C1 segment of cervical spinal cord (tissue), 14 donors: ENCODE results near the gene TBC1D16.
"Not testable (repeated sequence)": the region's sequence is repeated elsewhere in the genome, so short reads cannot be mapped to it uniquely, and the experiment has no call there.

Experiments
- DNase-seq, 14 donors: peaks; one replicate each; lab custom pipeline; 2025; lab: John Stamatoyannopoulos, UW

Gene TBC1D16

DNA sequence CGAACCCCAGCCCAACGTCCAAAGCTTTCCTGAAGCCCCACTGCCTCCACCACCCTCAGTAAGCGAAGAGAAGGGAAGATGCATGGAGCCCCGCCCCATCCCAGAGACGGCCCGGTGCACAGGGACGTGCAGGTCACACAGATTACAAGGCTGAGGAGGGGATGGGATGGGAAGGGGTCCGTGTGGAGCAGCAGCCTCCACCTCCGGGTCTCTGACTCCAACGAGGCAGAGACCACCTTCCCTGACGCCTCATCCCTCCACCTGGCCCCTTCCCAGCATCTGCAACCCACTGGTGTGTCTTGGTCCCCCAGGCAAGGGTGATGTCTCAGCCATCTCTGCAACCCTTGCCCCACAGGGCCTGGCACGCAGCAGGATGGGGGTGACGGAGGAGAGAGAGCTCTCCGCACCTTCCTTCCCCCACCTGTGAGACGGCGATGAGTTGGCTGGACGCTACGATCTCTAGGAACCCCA is 58.5 kb downstream of the TBC1D16 start:
- no peak for DNase-seq

DNA sequence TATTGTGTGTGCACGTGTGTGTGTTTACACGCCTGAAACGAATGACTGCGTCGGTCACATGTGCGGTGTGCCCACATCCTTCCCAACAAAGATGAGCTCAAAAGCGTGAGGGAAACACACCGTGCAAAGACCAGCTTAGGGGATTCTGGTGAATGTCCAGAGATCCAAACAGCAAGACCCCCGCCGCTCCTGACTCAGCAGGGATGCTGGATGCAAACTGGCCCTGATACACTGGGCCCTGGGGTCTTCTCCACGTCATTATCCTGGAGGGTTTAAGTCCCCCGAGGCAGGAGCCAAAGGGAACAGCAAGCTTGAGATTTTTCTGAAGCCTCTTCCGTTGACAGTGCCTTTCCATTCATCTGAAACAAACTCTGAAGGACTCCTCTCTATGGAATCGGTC is 59.2 kb downstream of the TBC1D16 start:
- no peak for DNase-seq

DNA sequence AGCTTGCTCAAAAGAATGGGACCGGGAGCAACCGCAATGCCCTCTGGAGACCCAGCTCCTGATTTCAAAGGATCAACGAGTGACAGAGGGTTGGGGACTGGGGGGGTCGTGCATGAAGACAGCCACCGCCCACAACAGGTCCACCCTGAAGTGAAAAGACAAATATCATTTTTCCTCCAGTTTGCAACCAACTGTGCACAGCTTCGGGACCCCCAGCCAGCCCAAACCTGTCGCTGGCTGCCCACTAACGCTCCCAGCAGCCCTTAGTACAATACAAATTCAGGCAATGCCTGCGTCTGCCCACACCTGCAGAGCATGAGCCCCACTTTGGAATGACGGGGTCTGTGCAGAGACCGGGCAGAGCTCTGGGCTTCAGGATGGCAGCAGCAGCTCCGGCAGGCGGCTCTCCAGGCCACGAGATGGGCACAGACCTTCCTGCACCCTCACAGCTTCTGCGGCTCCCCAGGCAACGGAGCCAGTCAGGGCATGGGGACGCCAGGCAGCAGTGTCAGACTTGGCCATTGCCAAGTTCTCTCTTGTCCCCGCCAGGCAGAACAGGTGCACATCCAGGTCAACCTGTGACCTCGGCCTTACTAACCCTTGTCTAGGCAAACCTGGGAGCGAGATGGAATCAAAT is 60.1 kb downstream of the TBC1D16 start:
- no peak for DNase-seq

DNA sequence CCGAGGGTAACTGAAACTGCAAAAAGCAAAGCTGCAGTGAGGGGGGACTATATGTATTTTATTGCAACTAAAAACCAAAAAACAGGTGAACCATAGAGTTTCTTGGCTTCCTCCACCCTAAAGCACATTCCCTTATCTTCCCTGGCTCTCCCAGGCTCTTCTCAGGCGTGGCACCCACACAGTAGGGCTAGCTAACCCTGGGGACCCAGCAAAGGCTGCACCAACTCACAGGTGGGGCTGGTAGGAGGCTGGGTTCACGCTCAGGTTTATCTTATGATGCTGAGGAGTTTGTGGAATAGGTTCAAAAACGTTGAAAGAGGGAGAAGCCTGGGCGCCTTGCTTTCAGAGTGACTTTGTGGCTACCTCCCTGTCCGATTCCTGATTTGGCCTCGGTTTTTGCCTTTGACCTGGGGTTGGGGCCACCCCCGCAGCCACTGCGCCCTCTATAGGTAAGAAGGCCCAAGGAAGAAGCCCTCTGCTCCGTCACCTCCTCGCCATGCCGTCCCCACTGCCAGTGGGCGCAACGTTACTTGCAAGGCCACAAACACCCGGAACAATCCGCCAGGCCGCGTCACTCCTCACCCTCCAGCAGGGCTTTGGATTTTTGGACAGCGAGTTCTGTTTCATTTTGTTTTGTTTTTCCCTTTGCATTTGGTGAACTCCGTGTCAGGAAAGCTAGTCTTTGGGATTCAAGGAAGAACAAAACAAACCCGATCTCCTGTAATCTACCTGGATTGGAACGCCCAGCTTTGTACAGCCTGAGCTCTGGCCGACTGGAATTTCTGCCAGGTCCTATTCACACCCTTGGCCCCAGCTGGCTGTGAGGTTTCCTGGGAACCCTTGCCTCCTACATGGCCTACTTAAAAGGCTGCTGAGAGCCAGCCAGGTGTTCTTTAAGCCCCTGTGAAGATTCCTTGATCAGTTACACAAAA is 60.8 kb downstream of the TBC1D16 start:
- DNase-seq: no peak

DNA sequence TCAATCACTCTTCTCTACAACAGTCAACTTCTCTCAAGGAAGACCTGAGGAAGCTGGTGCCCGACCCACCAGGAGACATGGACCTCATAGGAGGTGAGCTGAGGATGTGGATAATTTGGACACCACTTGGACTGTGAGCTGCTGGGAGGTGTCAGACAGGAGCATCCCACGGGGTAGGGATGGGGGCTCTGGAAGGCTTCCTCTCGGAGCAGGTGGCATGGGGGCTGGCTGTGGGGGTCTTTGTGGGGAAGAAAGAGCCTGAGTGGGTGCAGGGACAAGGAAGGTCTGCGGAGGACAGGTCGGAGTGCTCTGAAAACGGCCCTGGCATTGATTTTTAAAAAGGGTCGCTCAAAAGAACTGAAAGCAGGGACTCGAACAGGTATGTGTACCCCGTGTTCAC is 64.0 kb downstream of the TBC1D16 start:
- no peak for DNase-seq

DNA sequence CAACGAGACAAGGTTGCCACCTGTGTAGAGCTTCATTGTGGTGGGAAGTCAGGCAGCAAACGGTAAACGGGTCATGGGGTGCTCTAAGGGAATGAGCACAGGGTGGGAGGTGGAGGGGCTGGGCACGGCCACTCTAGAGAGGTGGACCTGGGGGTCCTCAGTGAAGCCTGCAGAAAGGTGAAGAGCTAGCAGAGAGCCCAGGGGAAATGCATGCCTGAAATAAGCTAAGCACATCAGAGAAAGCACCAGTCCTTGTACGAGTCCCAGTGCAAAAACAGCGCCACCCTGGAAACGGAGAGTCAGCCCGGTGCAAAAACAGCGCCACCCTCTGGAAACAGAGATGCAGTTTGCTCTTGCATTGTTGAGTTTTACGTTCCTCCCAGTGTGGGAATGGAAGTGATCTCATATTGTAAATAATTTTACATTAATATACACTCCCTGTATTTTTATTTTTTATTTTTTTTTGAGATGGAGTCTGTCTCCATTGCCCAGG is 65.0 kb downstream of the TBC1D16 start:
- peak in 7 of 14 donors; percentile 13 to 53 (median 32) for DNase-seq

DNA sequence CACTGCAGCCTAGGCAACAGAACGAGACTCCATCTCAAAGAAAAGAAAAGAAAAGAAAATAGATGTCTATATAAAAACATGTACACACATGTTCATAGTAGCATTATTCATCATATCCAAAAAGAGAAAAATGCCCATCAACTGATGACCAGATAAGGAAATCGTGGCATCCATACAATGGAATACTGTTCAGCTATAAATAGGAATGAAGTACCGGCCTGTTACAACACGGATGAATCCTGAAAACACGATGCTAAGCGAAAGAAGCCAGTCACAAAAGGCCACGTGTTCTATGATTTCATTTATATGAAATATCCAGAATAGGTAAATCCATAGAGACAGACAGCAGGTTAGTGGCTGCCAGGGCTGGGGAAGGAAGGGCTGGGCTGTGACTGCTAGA is 65.8 kb downstream of the TBC1D16 start:
- DNase-seq: no peak

DNA sequence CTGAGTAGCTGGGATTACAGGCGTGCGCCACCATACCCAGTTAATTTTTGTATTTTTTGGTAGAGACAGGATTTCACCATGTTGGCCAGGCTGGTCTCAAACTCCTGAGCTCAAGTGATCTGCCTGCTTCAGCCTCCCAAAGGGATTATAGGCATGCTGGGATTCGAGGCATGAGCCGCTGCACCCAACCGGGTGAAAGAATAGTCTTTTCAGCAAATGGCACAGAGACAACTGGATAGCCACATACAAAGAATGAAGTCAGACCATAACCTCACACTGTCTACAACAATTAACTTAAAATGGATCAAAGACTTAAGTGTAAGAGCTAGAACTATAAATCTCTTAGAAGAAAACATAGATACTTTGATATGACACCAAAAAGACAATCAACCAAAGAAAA is 67.6 kb downstream of the TBC1D16 start:
- DNase-seq: no peak

DNA sequence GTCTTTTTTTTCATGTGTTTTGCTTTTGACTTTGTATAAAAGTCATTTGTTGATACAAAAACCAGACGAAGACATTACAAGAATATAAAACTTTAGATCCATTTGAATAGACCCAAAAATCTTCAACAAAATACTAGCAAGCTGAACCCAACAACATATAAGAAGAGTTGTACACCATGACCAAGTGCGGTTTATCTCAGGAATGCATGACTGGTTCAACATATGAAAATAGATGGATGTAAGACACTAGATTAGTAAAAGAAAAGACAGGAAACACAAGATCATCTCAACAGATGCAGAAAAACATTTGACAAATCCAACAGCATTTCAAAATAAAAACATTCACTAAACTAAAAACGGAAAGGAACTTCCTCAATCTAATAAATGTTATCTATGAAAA is 69.0 kb downstream of the TBC1D16 start:
- no peak for DNase-seq

DNA sequence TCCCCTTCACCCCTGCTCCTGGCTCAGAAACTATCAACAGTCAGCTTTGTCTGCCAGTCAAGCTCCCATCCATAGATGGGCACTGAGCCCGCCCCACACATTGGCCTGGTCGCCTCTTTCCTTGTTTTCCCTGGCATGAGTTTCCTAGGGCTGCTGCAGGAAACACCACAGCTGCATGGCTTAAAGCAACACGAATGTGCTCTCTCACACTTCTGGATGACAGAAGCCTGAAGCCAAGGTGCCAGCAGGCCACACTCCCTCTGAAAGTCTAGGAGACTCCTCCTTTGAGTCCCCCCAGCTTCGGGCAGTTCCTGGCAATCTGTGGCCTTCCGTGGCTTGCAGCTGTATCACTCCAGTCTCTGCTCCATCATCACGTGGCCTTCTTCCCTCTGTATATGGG is 69.9 kb downstream of the TBC1D16 start:
- peak in 9 of 14 donors; percentile 6 to 78 (median 47) for DNase-seq

DNA sequence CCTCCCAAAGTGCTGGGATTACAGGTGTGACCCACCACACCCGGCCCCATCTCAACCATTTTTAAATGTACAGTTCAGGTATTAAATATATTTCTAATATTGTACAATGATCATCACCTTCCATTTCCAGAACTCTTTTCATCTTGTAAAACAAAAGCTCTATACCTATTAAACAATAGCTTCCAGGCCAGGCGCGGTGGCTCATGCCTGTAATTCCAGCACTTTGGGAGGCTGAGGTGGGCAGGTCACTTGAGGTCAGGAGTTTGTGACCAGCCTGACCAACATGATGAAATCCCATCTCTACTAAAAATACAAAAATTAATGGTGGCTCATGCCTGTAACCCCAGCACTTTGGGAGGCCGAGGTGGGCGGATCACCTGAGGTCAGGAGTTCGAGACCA is 73.2 kb downstream of the TBC1D16 start:
- not testable (repeated sequence) for DNase-seq

DNA sequence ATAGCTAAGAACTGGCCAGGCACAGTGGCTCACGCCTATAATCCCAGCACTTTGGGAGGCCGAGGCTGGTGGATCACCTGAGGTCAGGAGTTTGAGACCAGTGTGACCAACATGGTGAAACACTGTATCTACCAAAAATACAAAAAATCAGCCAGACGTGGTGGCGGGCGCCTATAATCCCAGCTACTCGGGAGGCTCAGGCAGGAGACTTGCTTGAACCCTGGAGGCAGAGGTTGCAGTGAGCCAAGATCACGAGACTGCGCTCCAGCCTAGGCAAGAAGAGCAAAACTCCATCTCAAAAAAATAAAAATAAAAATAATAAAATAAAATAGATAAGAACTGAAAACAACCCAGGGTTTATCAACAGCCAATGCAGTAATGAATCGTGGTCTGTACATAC is 74.1 kb downstream of the TBC1D16 start:
- DNase-seq: not testable (repeated sequence)

DNA sequence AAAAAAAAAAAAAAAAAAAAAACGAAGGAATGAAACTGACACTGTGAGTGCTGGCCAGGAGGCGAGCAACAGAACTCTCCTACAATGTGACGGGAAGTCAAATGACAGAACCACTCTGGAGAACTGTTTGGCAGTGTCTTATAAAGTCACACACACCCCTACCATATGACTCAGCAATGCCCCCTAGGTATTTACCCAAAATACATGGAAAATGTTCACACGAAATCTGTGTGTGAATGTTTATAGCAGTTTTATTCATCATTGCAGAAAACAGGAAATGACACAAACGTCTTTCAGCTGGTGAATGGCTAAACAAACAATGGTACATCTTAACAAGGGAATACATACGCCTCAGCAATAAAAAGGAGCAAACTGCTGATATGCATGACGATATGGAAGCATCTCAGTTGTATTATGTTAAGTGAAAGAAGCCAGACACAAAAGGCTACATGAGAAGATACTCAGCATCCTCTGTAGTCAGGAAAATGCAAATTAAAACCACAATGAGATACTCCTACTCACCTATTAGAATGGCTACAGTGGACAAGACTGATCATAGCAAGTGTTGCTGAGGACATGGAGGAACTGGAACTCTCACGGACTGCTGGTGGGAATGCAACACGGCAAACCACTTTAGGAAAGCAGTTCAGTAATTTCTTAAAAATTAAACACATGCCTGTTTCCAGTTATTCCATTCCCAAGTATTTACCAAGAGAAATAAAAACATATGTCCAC is 74.7 kb downstream of the TBC1D16 start:
- no peak for DNase-seq

DNA sequence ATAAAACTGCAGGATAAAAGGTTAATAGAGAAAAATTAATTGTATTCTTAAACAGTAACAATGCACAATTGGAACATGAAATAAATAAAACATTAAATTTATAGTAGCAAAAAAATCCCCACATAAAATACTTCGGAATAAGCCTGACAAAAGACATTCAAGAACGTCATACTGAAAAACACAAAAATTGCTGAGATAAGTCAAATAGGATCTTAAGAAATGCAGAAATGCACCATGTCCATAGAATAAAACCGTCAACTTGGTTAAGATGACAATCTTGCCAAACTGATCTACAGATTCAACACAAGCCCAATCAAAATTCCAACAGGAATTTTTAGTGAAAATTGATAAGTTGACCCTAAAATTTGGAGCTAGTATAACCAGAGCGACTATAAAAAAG is 76.6 kb downstream of the TBC1D16 start:
- no peak for DNase-seq

DNA sequence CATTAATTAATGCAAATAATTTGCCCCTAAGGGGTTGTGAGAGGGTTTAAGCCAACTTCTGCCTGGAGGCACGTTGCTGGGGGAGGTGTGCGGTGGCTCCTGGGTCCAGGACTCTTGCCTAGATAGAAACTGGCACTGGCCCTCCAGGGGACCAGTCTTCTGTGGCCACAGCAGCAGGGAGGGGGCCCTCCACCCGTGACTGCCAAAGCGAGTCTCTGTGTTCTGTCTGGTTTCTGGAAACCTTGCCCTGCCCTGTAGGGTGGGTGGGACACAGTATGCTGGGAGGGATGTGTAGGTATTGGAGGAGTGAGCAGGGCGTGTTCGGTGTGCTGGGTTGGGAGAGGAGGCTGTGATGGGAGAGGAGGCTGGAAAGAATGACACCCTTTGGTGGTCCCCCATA is 78.8 kb downstream of the TBC1D16 start:
- DNase-seq: no peak

DNA sequence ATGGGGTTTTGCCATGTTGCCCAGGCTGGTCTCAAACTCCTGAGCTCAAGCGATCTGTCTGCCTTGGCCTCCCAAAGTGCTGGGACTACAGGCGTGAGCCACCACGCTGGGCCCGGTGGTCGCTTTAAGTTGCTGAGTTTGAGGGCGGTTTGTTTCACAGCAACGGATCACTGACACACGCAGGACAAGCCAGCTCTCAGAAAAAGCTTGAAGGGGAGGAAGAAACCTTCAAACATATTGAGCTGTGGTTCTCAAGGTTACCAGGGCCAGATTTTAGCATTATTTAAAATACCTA is 79.3 kb downstream of the TBC1D16 start:
- not testable (repeated sequence) for DNase-seq

DNA sequence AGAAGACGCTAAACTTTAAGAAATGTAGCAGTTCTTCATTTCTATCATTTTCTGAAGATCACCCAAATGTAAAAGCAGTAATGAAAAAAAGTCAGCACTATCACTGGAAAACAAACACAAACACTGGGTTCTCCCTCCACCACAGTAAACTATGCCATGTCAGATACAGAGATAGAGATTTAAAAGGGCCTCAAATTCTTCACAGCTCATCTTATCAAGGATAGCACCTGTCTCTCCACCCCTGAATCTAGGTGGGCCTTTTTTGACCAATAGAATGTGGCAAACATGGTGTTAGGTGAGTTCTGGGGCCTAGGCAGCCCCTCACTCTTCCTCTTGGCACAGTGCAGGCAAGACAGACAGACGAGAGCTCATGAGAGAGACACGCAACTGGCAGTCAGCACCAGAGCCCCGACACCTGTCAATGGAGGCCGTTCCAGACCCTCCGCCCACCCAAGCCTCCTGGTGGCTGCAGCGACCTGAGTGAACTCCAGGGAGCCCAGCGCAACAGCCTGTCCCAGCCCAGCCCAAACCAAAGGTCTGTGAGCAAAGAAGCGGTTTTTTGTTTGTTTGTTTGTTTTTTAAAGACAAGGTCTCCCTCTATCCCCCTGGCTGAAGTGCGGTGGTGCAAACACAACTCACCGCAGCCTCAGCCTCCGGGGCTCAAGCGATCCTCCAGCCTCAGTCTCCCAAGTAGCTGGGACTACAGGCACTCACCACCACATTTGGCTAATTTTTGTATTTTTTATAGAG is 79.8 kb downstream of the TBC1D16 start:
- no peak for DNase-seq

DNA sequence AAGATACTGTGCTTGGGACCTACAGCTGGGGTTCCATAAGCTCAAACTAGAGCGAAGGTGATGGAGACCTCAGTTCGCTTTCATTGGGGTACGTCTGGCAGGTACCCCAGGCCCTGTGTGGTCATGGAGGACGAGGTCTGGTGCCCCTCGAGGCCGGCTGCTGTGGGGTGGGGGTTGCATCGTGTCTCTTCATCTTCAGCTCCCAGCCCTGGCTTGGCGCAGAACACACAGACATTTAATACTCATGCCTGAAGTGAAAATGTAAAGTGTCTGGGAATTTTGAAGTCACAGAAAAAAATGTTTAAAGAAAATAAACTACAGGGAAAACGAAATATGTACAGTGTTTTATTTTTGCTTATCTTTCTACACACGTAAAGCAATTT is 80.5 kb downstream of the TBC1D16 start:
- no peak for DNase-seq

DNA sequence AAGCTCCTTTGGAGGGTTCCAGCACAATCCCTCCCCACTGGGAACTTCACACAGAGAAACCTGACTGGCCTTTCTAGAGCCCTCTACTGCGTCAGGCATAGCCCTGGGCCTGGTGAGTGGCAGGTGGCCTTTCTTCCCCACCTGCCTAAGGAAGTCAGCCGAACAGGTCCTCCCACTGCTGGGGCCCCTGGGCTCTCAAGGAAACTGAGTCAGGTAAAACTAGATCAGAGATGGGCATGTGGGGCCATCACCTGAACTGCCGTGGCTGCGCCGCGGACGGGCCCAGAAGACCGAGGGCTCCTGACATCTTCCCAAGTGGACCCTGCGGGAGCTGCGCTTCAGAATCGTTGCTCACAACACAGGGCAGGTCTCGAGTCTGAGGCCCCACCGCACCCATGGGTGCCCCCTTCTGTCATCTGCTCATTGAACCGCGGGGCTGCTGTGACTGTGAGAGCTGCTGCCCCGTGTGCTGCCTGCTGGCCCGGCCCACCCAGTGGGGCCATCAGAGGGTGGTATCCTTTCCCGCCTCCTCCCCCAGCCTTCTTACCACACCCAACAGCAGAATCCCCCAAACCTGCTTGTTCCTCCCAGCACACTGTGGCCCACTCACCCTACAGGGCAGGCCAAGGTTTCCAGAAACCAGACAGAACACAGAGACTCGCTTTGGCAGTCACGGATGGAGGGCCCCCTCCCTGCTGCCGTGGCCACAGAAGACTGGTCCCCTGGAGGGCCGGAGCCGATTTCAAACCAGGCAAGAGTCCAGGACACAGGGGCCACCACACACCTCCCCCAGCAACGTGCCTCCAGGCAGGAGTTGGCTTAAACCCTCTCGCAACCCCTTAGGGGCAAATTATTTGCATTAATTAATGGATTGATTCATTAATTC is 81.1 kb downstream of the TBC1D16 start:
- no peak for DNase-seq

DNA sequence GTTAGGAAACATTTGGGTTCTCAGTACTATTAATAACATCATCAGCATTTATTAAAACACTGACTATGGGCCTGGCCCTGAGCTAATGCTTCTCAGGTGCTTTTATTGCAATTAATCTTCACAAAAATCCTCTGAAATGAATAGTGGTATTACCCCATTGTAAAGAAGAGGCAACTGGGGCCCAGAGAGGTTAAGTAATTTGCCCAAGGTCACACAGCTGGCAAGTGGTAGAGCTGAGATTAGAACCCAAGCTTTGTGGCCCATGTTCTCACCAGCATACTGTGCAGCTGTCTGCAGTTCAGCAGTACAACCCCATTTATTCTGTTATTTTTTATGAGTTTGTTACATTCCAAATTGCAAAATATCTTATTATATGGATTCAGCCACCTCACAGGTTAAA is 82.3 kb downstream of the TBC1D16 start:
- DNase-seq: no peak

DNA sequence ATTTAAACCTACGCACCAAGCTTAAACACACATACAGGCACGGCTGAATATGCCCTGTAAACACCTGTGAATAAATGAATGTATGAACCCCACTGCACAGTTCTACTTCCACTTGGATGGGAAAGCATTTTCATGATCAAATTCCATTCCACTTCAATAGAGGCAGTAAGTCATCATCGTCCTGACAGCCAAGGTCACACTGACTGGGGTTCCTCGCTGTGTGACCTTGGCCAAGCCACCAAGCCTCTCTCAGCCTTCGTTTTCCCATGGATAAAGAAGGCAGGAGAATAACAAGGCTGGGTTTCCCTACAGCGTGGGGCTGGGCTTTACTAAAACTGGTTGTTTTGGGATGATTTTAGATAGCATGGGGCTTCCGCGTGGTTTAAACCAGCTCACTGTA is 82.8 kb downstream of the TBC1D16 start:
- DNase-seq: no peak
